C1 segment of cervical spinal cord (tissue), 14 donors: ENCODE measurements around the gene MORF4L1.

Experiments
- DNase-seq, 14 donors: peaks; one replicate each; lab custom pipeline; 2025; lab: John Stamatoyannopoulos, UW

MORF4L1 gene

DNA sequence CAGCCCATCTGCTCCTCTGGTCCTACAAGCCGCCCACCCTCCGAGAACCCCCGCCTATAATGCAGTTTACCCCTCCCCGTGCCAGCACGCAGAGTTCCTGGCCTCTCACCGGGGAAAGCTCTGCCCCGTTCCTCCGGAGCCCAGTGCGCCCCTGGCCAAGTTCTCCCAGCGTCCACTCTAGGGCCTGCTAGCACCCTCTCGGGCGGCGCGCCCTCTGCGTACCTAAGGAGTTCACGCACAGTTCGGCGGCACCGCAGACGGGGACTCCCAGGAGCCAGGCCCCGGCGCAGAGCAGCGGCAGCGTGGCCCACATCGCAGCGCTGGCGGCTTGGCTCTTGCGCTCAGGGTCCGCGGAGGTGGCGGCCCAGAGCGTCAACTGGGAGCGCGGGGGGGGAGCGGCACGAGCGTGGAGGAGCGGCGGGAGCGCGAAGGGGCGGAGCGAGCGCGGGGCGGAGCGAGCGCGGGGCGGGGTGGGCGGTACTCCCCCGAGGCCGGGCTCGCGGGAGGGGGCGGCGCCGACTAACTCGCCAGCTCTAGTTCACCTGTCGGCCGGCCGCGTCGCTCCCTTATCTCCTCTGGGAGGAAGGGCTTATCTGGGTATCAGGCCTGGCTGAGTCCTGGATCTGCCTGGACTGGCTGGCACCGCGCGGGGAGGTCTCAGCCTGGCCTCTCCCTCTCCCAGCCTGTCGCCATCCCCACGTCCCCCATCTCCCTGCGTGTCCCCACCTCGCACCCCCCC, 72.1 kb downstream of the MORF4L1 start, which contains the start of gene CTSH:
Gene CTSH, minus strand, starts transcription at position 378 of the 739 bp plus-strand sequence. Its CDS starts 65 bp downstream, at position 313.
- DNase-seq, result peak in 10 of 14 donors; percentile 27 to 73 (median 46)

DNA sequence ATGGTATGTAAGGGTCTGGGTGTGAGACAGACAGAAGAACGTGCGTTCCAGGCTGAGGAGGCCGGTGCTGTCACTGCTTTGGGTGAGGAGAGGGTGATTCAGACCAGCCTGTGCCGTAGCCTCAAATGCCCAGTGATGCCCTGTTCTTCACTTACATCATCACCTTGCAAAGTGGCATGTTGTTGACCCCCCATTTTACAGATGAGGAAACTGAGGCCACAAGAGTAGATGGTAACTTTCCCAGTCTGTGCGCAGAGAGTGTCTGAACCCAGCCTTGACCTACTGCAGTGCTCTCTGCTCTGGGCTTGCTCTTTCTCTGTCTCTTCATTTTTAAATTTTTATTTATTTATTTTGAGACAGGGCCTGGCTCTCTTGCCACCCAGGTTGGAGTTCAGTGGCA, 73.8 kb downstream of the MORF4L1 start:
- no peak for DNase-seq

DNA sequence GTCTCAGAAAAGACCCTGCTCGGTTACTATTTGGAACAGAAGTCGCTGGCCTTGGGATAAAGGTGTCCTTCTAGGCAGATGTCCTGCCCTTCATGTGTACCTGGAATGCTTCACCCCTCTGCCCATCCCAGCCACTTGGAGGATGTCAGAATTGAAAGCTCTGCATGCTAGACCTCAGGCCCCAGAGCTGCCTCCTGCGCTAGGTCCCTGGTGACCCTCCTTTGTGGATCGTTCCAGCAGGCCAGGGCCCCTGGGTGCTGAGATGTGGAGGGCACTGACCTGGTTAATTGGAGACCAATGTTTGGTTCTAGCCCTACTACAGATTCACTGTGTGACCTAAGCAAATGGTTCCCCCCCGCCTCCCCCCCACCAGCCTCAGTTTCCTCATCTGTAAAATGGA, 74.8 kb downstream of the MORF4L1 start:
- DNase-seq, result no peak
